ENCODE data around the gene OR11H6.

GRCh38 chr14:20177433-20177974 lies 46.0 kb upstream of the OR11H6 start:
- no peak for TF ChIP-seq POLR2AphosphoS5 (IDR thresholded peaks at IDR 0.05)
- no peak for TF ChIP-seq EP300 (conservative IDR thresholded peaks at IDR 0.05; ENCODE audit: poor library complexity, severe bottlenecking)
- TF ChIP-seq CTCF (IDR thresholded peaks at IDR 0.05; ENCODE audit: poor library complexity, severe bottlenecking), result no peak

Data from neural cell (in vitro differentiated cells).